H1 (cell line): ENCODE measurements around the gene OR1S2. TPM values are rescaled to one million over a fixed set of nuclear protein-coding genes. Genes with fewer than 3 reads are reported as not detected.

Experiments
- CTCF ChIA-PET: fragments of 300-600 bp; sonication (Branson Sonifier 250); formaldehyde crosslinking; loops from one replicate; lab custom pipeline; 2021; ENCODE audit not compliant: partially characterized antibody; lab: Charles Lee
- POLR2A ChIA-PET: fragments of 300-600 bp; sonication (Branson Sonifier 250); formaldehyde crosslinking; loops from one replicate; lab custom pipeline; 2021; ENCODE audit warnings: inconsistent platforms; ENCODE audit not compliant: partially characterized antibody; lab: Charles Lee
- DNase-seq, 2 experiments: peaks; one replicate each; pipeline versions ENCODE4 v3.0.0 to v3.0.0-alpha.2; 2010 to 2022; ENCODE audit warnings: low spot score in 2 of 2, low read depth in 1 of 2, mixed read lengths in 1 of 2
- FAIRE-seq: peaks from 2 replicates; lab custom pipeline; 2011; peaks lifted over from hg19 to GRCh38; lab: Jason Lieb, UNC
- H2AFZ ChIP-seq: 2 replicates; pipeline ENCODE4 v1.8.1; 2012; ENCODE audit warnings: low read length, inconsistent platforms
- H2AK5ac ChIP-seq: 2 replicates; pipeline ENCODE4 v1.6.1; 2013; ENCODE audit warnings: low read depth, low read length
- H2BK120ac ChIP-seq: replicated peaks from 2 replicates; pipeline ENCODE3; 2013; ENCODE audit warnings: low read depth, low read length, inconsistent platforms
- H2BK12ac ChIP-seq: 2 replicates; pipeline ENCODE4 v1.6.1; 2013; ENCODE audit warnings: low read depth, low read length
- H2BK15ac ChIP-seq: 2 replicates; pipeline ENCODE4 v1.6.1; 2013; ENCODE audit warnings: low read length
- H2BK20ac ChIP-seq: 2 replicates; pipeline ENCODE4 v1.6.1; 2013; ENCODE audit warnings: low read length
- H2BK5ac ChIP-seq: 2 replicates; pipeline ENCODE4 v1.6.1; 2013; ENCODE audit warnings: low read depth, low read length
- H3K14ac ChIP-seq: 2 replicates; pipeline ENCODE4 v1.6.1; 2013; ENCODE audit warnings: inconsistent platforms; ENCODE audit not compliant: insufficient read length
- H3K18ac ChIP-seq: 2 replicates; pipeline ENCODE4 v1.6.1; 2013; ENCODE audit warnings: low read length; ENCODE audit errors: extremely low read depth
- H3K23ac ChIP-seq: 2 replicates; pipeline ENCODE4 v1.6.1; 2013; ENCODE audit warnings: inconsistent platforms; ENCODE audit not compliant: insufficient read length
- H3K23me2 ChIP-seq: 2 replicates; pipeline ENCODE4 v1.6.1; 2013; ENCODE audit warnings: low read depth, low read length
- H3K27ac ChIP-seq: 2 replicates; pipeline ENCODE4 v1.6.1; 2011; ENCODE audit warnings: low read depth, low read length, inconsistent platforms
- H3K27me3 ChIP-seq, 4 experiments: replicated peaks in 1 of 4; 1 replicate in 1 of 4; 2 replicates in 3 of 4; pipeline versions ENCODE4 v1.6.1 to v1.8.1; 2011 to 2013; ENCODE audit warnings: low read length in 3 of 4, mild to moderate bottlenecking in 3 of 4, inconsistent platforms in 2 of 4, mixed read lengths in 2 of 4, moderate library complexity in 1 of 4; ENCODE audit not compliant: control insufficient read depth in 3 of 4, insufficient read depth in 3 of 4; ENCODE audit errors: extremely low read depth in 1 of 4
- H3K36me3 ChIP-seq, 4 experiments: 2 replicates each; pipeline versions ENCODE4 v1.6.1 to v1.8.1; 2011 to 2013; ENCODE audit warnings: mild to moderate bottlenecking in 4 of 4, low read length in 3 of 4, moderate library complexity in 2 of 4, control low read depth in 1 of 4, inconsistent platforms in 1 of 4; ENCODE audit not compliant: insufficient read depth in 4 of 4, control insufficient read depth in 2 of 4
- H3K4ac ChIP-seq: replicated peaks from 2 replicates; pipeline ENCODE3; 2013; ENCODE audit warnings: low read length, low read depth, mixed read lengths, inconsistent platforms; ENCODE audit not compliant: insufficient read length
- H3K4me1 ChIP-seq, 4 experiments: replicated peaks in 1 of 4; 1 replicate in 1 of 4; 2 replicates in 3 of 4; pipeline versions ENCODE4 v1.6.1 to v1.8.1; 2011 to 2013; ENCODE audit warnings: low read length in 3 of 4, inconsistent platforms in 2 of 4, mixed read lengths in 1 of 4; ENCODE audit not compliant: insufficient read depth in 4 of 4, control insufficient read depth in 3 of 4
- H3K4me2 ChIP-seq, 2 experiments: 2 replicates each; pipeline versions ENCODE4 v1.6.1 to v1.8.1; 2011 to 2013; ENCODE audit warnings: low read depth in 2 of 2, low read length in 2 of 2, control low read depth in 1 of 2, inconsistent platforms in 1 of 2, mild to moderate bottlenecking in 1 of 2; ENCODE audit not compliant: insufficient read depth in 1 of 2
- H3K4me3 ChIP-seq, 4 experiments: fragments of 200-600, 300-600 bp in 1 of 4; sonication (generic), shearing (Covaris generic), sonication (Bioruptor Twin) in 1 of 4; 2 replicates each; pipeline versions ENCODE4 v1.5.1 to v1.8.1; 2011 to 2016; ENCODE audit warnings: low read length in 4 of 4, low read depth in 3 of 4, control low read depth in 2 of 4, inconsistent platforms in 2 of 4, mild to moderate bottlenecking in 2 of 4, mixed read lengths in 1 of 4, moderate library complexity in 1 of 4; ENCODE audit not compliant: insufficient read depth in 2 of 4; ENCODE audit errors: extremely low read depth in 1 of 4
- H3K56ac ChIP-seq: replicated peaks from 2 replicates; pipeline ENCODE3; 2013; ENCODE audit warnings: low read depth, mild to moderate bottlenecking, mixed read lengths, low read length, inconsistent platforms; ENCODE audit not compliant: insufficient read length
- H3K79me1 ChIP-seq: 2 replicates; pipeline ENCODE4 v1.6.1; 2013; ENCODE audit warnings: low read depth, low read length, control low read depth
- H3K79me2 ChIP-seq, 2 experiments: 2 replicates each; pipeline versions ENCODE4 v1.6.1 to v1.8.1; 2012 to 2013; ENCODE audit warnings: low read length in 2 of 2, mild to moderate bottlenecking in 2 of 2, inconsistent platforms in 1 of 2; ENCODE audit not compliant: insufficient read depth in 2 of 2, control insufficient read depth in 1 of 2
- H3K9ac ChIP-seq, 4 experiments: replicated peaks in 1 of 4; 1 replicate in 1 of 4; 2 replicates in 3 of 4; pipeline versions ENCODE4 v1.6.1 to v1.8.1; 2011 to 2013; ENCODE audit warnings: low read depth in 3 of 4, low read length in 3 of 4, control low read depth in 2 of 4, mild to moderate bottlenecking in 2 of 4, moderate library complexity in 2 of 4, inconsistent platforms in 1 of 4; ENCODE audit errors: extremely low read depth in 1 of 4
- H3K9me3 ChIP-seq, 2 experiments: 2 replicates each; pipeline versions ENCODE4 v1.6.1 to v1.8.1; 2012 to 2013; ENCODE audit warnings: mild to moderate bottlenecking in 2 of 2, moderate library complexity in 2 of 2, control low read depth in 1 of 2, inconsistent platforms in 1 of 2, low read depth in 1 of 2, low read length in 1 of 2, mixed read lengths in 1 of 2; ENCODE audit not compliant: insufficient read depth in 2 of 2
- H4K20me1 ChIP-seq, 2 experiments: replicated peaks in 1 of 2; 2 replicates each; pipeline versions ENCODE3 to v1.8.1; 2011 to 2013; ENCODE audit warnings: inconsistent platforms in 2 of 2, low read length in 2 of 2, mild to moderate bottlenecking in 1 of 2; ENCODE audit not compliant: insufficient read depth in 2 of 2, control insufficient read depth in 1 of 2
- H4K5ac ChIP-seq: 2 replicates; pipeline ENCODE4 v1.6.1; 2013; ENCODE audit warnings: low read length, low read depth, mixed read lengths, inconsistent platforms; ENCODE audit not compliant: insufficient read length
- H4K8ac ChIP-seq: 2 replicates; pipeline ENCODE4 v1.8.0; 2013; ENCODE audit warnings: mild to moderate bottlenecking, moderate library complexity, low read length, inconsistent platforms; ENCODE audit not compliant: insufficient read depth; ENCODE audit errors: extremely low read depth
- H4K91ac ChIP-seq: replicated peaks from 2 replicates; pipeline ENCODE3; 2013; ENCODE audit warnings: low read length, mixed read lengths, inconsistent platforms; ENCODE audit not compliant: insufficient read length
- CBX5 ChIP-seq: fragments of 300-800, 300-1000 bp; sonication (generic); IDR thresholded peaks from 2 replicates; pipeline ENCODE4 v1.7.1; 2016; ENCODE audit warnings: antibody characterized with exemption, low read length, low read depth
- CHD1 ChIP-seq: IDR thresholded peaks from 2 replicates; pipeline ENCODE4 v1.6.1; 2012; ENCODE audit warnings: low read depth, low read length, improper control_type of control experiment
- E2F6 ChIP-seq: IDR thresholded peaks from 2 replicates; pipeline ENCODE4 v1.6.1; 2012; ENCODE audit warnings: inconsistent platforms
- EZH2 ChIP-seq: fragments of 200-600 bp; sonication (generic); IDR thresholded peaks from 2 replicates; pipeline ENCODE4 v1.7.1; 2012; ENCODE audit warnings: low read depth, mild to moderate bottlenecking, moderate library complexity, low read length, inconsistent platforms; ENCODE audit not compliant: severe bottlenecking
- FOSL1 ChIP-seq: IDR thresholded peaks from 2 replicates; pipeline ENCODE4 v1.6.1; 2011; ENCODE audit warnings: mild to moderate bottlenecking, low read depth, low read length, moderate library complexity; ENCODE audit not compliant: insufficient read depth
- GTF2F1 ChIP-seq: IDR thresholded peaks from 2 replicates; pipeline ENCODE4 v1.6.1; 2012; ENCODE audit warnings: low read depth, low read length, improper control_type of control experiment, borderline replicate concordance
- MAX ChIP-seq: IDR thresholded peaks from 2 replicates; pipeline ENCODE4 v1.6.1; 2012; ENCODE audit warnings: inconsistent platforms
- SIRT6 ChIP-seq: IDR thresholded peaks from one replicate; pipeline ENCODE4 v1.7.1; 2012; ENCODE audit warnings: low read length, inconsistent platforms
- SP1 ChIP-seq: IDR thresholded peaks from 2 replicates; pipeline ENCODE4 v1.6.1; 2011; ENCODE audit warnings: low read depth, low read length
- SUZ12 ChIP-seq: fragments of 200-600 bp; sonication (generic); IDR thresholded peaks from 2 replicates; pipeline ENCODE4 v1.6.1; 2012; ENCODE audit warnings: mild to moderate bottlenecking, inconsistent platforms, low read length, moderate library complexity, mixed read lengths
- TAF1 ChIP-seq: IDR thresholded peaks from 2 replicates; pipeline ENCODE4 v1.6.1; 2011; ENCODE audit warnings: mild to moderate bottlenecking, low read depth, low read length
- TCF12 ChIP-seq: IDR thresholded peaks from 2 replicates; pipeline ENCODE4 v1.6.1; 2011; ENCODE audit warnings: low read depth, mild to moderate bottlenecking, low read length
- USF2 ChIP-seq: IDR thresholded peaks from 2 replicates; pipeline ENCODE4 v1.6.1; 2011; ENCODE audit warnings: low read length, improper control_type of control experiment
- ZNF274 ChIP-seq: IDR thresholded peaks from 2 replicates; pipeline ENCODE4 v1.7.0; 2012; ENCODE audit warnings: low read length, borderline replicate concordance; ENCODE audit errors: extremely low read depth
- WGBS, 2 experiments: shearing (Covaris generic) in 1 of 2; methylation state at CpG; one replicate each; pipeline versions ENCODE4 v1.1.6 to v1.1.7; 2013 to 2015; ENCODE audit warnings: low lambda C conversion rate in 2 of 2, mixed read lengths in 2 of 2, inconsistent platforms in 1 of 2, low coverage in 1 of 2, missing lambda C conversion rate in 1 of 2; ENCODE audit not compliant: insufficient replicate concordance in 2 of 2, insufficient coverage in 1 of 2, insufficient read length in 1 of 2; ENCODE audit errors: extremely low coverage in 1 of 2, missing lambda C conversion rate in 1 of 2; 5-methylcytosine and 5-hydroxymethylcytosine counted together
- polyA plus RNA-seq, 7 experiments: library from polyadenylated mRNA; depleted of rRNA in 3 of 7; stranded (reverse) in 5 of 7; unstranded in 2 of 7; fragments of >200 nt in 5 of 7; fragments of 200-250 nt in 2 of 7; gene quantifications; 1 replicate in 5 of 7; 2 replicates in 1 of 7; 4 replicates in 1 of 7; pipeline versions ENCODE4 v1.2.1 to v1.2.3, GENCODE V29; 2011 to 2013; ENCODE audit warnings: missing spikeins in 2 of 7, mixed read lengths in 2 of 7
- total RNA-seq: library from RNA; stranded (reverse); fragmentation: NEBNext Ultra II Directional; extraction: Animal tissue kit (Norgen Biotek cat#: 25700); gene quantifications from 2 replicates; pipeline ENCODE4 v1.2.1, GENCODE V29; 2021

The OR1S2 gene
- total and polyA plus RNA-seq, 2 of the 8 experiments (the other 6 are each of a cell fraction or from before 2014, with no cell fraction given) = not detected

GRCh38 chr11:58188770-58189169, 15.2 kb downstream of the OR1S2 start, which contains the start of gene OR9Q2:
TSS of gene OR9Q2 (plus strand) at chr11:58189070. CDS start at chr11:58190491, 1,421 bp downstream.
- H2BK12ac ChIP-seq = no peak within 1 kb of the TSS
- no peak within 1 kb of the TSS for H3K4ac ChIP-seq
- H4K8ac ChIP-seq = no peak within 1 kb of the TSS
- no peak within 1 kb of the TSS for H2AFZ ChIP-seq
- no peak within 1 kb of the TSS for H3K56ac ChIP-seq
- FAIRE-seq (no peak), DNase-seq (no peak)
- H3K79me2 ChIP-seq = no peaks in the 10 kb centered on the region
- no peak within 1 kb of the TSS for H3K4me2 ChIP-seq
- TF ChIP-seq ZNF274 = no peak
- TF ChIP-seq EZH2 = no peak
- no peak for TF ChIP-seq CHD1
- TF ChIP-seq USF2 = no peak
- no peak for TF ChIP-seq MAX
- no peak for TF ChIP-seq E2F6
- no peak for TF ChIP-seq TAF1
- TF ChIP-seq GTF2F1 = no peak
- TF ChIP-seq CBX5 = no peak
- no peak for TF ChIP-seq SUZ12
- TF ChIP-seq SP1 = no peak
- no peak for TF ChIP-seq FOSL1
- TF ChIP-seq TCF12 = no peak
- TF ChIP-seq SIRT6 = no peak
- 77% methylated on average over 2 of the region's 2 CpGs; no CpG with 5 or more reads in 1 of the 2 experiments for WGBS, 2 experiments
- H3K4me1 ChIP-seq = no peaks in the 10 kb centered on the region
- H3K23ac ChIP-seq = no peak within 1 kb of the TSS
- H4K5ac ChIP-seq = no peak within 1 kb of the TSS
- H2BK5ac ChIP-seq = no peak within 1 kb of the TSS
- H2BK15ac ChIP-seq = no peak within 1 kb of the TSS
- peaks cover 0 to 20% of the 10 kb centered on the region in 2 experiments; a peak in 2 of 4 replicates for H3K9me3 ChIP-seq
- no peak within 1 kb of the TSS for H4K91ac ChIP-seq
- H3K9ac ChIP-seq = no peak within 1 kb of the TSS
- ChIA-PET CTCF (no interaction called here), POLR2A (no interaction called here)
- H3K36me3 ChIP-seq = no peaks in the 10 kb centered on the region
- H2BK20ac ChIP-seq = no peak within 1 kb of the TSS
- H3K23me2 ChIP-seq = no peaks in the 10 kb centered on the region
- H2BK120ac ChIP-seq = no peak within 1 kb of the TSS
- no peak within 1 kb of the TSS for H2AK5ac ChIP-seq
- no peak within 1 kb of the TSS for H3K27ac ChIP-seq
- H4K20me1 ChIP-seq = no peaks in the 10 kb centered on the region
- no peak within 1 kb of the TSS for H3K18ac ChIP-seq
- no peaks in the 10 kb centered on the region for H3K79me1 ChIP-seq
- H3K4me3 ChIP-seq = no peak within 1 kb of the TSS
- H3K14ac ChIP-seq = no peak within 1 kb of the TSS
- H3K27me3 ChIP-seq = no peaks in the 10 kb centered on the region
